Measurements from ENCODE around the gene TNK2.

Gene TNK2

DNA sequence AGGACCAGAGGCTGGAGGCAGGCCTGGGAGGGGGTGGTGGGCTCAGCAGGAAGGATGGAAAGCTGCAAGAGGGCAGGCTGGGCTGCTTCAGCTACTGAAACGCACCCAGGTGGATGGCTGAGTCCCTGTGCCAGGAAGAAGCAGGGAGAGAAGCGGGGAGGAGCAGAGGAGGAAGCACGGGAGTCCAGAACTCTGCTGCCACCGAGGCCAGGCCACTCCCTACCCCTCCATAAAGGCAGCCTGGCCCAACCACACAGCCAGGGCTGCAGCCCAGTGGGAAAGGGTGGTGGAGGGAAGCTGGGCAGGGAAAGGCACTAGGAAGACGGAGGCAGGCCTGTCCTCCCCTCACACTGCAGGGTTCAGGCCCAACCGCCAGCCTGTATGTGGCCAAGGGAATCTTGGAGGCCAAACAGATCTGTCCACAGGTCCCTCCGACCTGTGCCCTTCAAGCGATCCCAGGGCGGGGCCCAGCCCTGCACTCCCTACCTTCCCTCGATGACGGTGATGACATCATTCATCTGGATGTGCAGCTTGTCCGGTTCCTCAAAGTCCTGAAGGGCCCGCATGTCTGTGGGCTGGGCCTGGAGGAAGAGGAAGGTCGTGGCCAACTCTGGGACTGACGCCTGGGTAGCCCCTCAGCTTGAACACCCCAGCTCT is 30.5 kb downstream of the TNK2 start:
- TF ChIP-seq GATA3 (IDR thresholded peaks at IDR 0.05; ENCODE audit: low read depth, low read length) (no peak), GATA2 (IDR thresholded peaks at IDR 0.05; ENCODE audit: low read depth, low read length) (no peak)

DNA sequence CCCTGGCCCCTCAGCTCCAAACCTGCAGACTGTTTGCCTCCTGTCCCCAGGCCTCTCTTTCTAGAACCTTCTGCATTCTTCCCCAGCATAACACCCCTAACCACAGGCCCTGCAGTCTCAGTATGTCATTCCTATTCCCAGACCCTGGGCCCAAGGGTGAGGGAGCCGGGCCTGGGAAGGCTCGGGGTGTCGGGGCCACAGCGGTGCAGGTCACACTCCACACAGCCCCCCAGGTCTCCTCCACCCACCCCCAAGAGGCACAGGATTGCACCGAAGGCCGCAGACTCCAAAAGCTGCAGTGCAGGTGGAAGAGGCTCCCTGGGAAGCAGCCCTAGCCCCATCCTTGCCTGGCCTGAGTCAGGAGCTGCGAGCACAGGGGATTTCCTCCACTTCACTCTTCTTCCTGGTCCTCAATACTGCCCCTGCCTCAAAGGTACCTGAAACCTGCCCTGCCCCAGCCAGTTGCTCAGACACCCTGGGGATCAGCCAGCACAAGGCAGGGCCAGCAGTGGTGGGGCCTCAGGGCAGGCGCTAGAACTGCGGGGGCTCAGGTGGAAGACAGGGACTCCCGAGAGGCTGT is 31.1 kb downstream of the TNK2 start:
- TF ChIP-seq GATA2 (IDR thresholded peaks at IDR 0.05; ENCODE audit: low read depth, low read length) (no peak), GATA3 (IDR thresholded peaks at IDR 0.05; ENCODE audit: low read depth, low read length) (no peak)

DNA sequence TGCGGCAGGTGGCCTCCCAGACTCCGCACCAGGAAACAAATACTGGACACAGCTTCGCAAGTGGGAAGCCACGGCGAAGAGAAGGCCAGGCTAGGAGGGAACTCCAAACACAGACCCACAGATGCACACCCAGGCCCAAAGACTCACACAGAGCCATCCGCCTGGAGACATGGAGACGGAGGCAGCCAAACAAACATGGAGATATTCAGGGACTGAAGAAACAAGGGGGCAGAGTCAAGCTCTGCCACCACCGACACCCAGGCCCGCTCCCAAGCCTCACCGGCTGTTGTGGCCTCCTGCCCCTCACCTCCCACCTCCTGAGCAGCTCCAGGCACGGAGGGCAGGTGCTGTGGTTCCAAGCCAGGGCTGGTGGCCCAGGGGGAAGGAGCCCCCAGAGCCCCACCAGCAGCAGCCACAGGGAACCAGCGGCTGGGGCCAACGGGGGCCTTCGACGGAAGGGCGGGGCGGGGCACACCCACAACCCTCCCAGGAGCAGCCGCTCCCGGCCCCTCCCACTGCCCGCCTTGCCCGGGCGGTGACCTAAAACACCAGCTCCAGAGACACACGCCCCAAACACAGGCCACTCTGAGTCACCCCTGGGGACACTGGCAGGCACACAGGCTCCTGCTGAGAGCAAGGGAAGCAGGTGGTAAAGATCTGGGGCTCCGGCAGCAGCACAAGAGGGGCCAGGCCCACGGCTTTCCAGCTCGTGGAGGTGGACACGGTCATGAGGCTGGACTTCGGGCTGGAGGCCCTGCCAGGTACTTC is 31.9 kb downstream of the TNK2 start:
- TF ChIP-seq GATA3 (IDR thresholded peaks at IDR 0.05; ENCODE audit: low read depth, low read length) (no peak), GATA2 (IDR thresholded peaks at IDR 0.05; ENCODE audit: low read depth, low read length) (no peak)

DNA sequence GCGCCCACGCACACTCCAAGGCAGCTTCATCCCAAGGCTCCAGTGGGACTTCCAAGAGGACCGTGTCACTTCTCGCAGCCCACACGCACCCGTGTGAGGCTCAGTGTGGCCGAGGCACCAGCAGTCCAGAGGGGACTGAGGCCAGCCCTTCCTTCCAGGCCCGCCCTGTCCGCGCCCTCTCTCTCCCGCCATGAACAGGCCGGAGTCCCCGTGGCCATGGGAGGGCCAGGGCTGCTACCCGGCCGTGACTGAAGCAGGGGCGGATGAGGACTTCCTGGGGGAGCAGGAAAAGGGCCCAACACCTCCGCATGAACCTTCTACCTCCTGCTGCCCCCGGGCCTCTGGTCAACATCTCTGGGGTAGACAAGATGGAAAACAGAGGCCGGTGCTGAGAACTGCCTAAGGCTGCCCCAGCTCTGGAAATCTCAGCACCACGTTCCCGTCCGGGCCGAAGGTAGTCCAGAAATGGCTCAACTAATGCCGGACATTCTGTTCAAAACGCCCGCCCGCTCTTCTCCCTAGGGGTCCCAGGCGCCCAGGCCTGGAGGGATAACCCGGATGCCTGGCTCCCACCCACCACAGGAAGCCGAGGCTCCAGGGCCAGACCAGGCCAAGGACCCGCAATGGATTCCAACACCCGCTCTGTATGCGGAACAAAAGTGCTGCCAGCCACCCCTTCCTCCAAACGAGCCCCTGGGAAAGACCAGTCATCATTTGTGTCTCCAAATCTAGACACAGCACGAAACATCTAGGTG is 32.7 kb downstream of the TNK2 start:
- TF ChIP-seq GATA3 (IDR thresholded peaks at IDR 0.05; ENCODE audit: low read depth, low read length) (no peak), GATA2 (IDR thresholded peaks at IDR 0.05; ENCODE audit: low read depth, low read length) (no peak)

DNA sequence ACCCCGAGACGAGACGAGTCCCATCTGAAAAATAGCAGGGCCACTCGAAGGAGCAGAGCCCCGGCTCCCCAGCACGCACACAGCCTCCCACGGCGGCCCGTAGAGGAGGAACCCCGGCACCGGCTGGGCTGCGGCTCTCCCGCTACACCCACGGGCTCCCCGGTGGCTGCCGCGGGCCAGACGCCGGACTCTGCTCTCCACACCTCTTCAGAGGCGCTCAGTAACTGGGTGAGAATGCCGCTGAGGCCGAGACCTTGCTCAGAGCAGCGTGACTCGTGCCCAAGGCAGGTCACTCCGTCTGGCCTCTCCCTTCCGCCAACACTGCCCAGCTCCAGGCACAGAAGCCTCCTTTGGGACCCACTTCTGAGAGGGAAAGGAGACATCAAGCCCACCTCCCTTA is 34.4 kb downstream of the TNK2 start:
- TF ChIP-seq GATA3 (IDR thresholded peaks at IDR 0.05; ENCODE audit: low read depth, low read length) = no peak
- TF ChIP-seq GATA2 (IDR thresholded peaks at IDR 0.05; ENCODE audit: low read depth, low read length) = no peak

DNA sequence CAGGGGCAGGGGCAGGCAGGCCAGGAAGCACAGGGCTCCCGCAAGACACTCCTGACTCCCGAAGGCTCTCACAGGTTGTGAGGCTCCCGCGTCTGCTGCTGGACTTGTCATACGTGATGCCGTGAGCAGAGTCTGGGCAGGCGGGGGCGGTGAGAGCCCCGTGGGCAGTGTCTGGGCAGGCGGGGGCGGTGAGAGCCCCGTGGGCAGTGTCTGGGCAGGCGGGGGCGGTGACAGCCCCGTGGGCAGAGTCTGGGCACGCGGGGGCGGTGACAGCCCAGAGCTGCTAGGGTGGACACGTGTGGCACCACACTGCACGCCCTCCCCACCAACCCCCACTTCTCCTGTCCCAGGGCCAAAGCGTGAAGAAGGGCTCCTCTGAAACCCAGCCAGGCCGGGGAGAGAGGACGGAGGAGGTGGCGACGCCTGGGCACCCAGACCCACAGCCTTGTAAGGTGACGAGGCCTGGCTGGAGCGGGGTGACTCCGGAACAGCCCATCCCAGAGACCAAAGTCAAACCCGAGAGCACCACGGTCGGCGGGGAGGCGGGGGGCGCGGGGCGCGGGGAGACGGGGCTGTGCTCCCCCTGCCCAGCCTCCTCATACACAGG is 35.0 kb downstream of the TNK2 start:
- no peak for TF ChIP-seq GATA3 (IDR thresholded peaks at IDR 0.05; ENCODE audit: low read depth, low read length)
- no peak for TF ChIP-seq GATA2 (IDR thresholded peaks at IDR 0.05; ENCODE audit: low read depth, low read length)

DNA sequence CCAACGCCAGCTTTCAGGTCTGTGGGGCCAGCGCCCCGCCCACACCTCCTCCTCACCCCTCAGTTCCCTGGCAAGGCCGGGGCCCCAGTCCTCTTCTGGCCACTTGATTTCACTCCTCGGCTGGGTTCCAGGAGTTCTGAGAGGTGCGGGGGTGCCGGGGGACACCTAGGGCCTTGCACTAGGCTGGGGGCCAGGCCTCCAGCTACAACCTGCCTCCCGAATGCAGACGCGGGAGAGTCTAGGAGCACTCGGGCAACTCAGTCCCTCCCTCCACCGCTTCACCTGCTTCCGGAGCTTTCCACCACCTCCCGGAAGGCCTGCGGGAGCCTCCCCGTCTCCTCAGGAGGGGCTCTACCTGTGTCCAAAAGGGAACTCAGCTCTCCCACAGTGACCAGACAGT is 35.6 kb downstream of the TNK2 start:
- TF ChIP-seq GATA3 (IDR thresholded peaks at IDR 0.05; ENCODE audit: low read depth, low read length) = no peak

DNA sequence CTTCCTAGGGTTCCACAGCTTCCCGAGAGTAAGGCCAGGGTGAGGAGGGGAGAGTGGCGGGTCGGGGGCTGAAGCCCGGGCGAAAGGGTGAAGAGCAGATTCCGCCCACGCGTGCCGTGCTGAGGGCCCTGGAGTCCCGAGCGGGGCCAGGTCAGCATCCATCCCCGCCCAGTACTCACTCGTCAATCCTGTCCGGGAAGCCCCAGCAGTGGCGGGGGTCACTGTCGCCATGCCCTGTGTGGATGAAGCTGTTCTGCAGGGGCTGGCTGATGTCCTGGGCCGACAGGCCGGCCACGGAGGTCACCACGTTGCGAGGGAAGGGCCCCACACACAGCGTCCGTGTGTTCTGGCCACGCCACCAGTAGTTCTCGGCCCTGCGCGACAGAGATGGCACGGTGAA is 36.3 kb downstream of the TNK2 start:
- TF ChIP-seq GATA3 (IDR thresholded peaks at IDR 0.05; ENCODE audit: low read depth, low read length) = no peak
- no peak for TF ChIP-seq GATA2 (IDR thresholded peaks at IDR 0.05; ENCODE audit: low read depth, low read length)

DNA sequence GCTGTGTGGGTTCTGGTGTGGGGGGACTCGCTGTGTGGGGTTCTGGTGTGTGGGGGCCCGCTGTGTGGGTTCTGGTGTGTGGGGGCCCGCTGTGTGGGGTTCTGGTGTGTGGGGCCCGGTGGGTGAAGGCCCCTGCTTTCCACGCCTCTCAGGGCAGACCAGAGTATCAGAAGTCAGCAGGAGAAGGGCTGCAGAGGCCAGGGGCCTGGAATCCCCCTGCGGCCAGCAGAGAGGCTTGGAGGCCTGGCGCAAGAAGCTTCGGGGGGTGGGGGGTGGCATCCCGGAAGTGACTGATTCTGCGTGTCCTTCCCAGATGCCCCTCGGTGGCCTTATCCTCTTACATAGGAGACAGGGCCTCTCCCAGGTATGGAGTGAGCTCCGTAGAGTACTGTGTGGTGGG is 37.4 kb downstream of the TNK2 start:
- TF ChIP-seq GATA2 (IDR thresholded peaks at IDR 0.05; ENCODE audit: low read depth, low read length) = no peak
- no peak for TF ChIP-seq GATA3 (IDR thresholded peaks at IDR 0.05; ENCODE audit: low read depth, low read length)

DNA sequence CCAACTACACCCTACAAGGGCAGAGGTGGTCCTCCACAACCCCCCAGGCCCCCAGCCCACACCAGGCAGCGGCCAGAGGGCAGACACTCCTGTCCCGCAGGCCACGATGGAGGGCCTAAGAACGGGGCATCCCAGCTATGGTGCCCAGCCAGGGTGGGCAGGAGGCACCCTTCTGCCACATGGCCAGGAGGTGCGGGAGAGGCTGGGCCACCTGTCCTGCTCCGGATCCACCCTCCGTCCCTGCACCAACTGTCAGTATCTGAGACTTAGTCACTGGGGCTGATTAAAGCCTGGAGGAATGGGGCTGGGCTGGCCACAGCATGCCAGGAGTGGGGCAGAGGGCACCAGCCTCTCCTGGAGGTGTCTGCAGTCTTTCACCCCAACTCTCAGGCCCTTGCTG is 37.9 kb downstream of the TNK2 start:
- TF ChIP-seq GATA2 (IDR thresholded peaks at IDR 0.05; ENCODE audit: low read depth, low read length) = no peak
- no peak for TF ChIP-seq GATA3 (IDR thresholded peaks at IDR 0.05; ENCODE audit: low read depth, low read length)

DNA sequence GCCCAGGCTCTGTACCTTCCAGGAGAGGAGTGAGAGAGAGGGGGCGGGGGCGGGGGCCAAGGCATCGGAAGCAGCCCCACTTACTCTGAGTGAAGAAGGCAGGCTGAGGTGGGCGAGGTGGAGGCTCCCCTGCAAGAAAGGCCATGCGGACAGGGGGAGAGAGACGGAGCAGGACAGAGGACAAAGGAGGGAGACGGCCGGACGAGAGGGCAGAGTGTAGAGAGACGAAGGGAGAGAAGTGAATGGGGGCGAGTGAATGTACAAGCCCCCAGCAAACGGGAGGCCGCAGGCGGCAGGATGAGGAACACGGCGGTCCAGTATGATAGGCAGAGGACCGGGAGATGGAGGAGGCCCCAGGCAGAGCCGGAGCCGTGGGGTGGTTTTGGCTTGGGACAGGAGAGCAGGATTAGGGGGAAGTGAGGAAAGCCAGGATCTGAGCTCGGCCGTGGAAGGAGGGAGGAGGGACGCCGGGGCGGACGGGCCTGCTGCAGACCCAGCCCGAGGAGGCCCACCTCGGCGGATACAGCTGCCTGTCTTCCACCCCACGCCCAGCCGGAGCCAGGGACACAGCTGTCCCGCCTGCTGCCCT is 38.8 kb downstream of the TNK2 start:
- TF ChIP-seq GATA2 (IDR thresholded peaks at IDR 0.05; ENCODE audit: low read depth, low read length) (no peak), GATA3 (IDR thresholded peaks at IDR 0.05; ENCODE audit: low read depth, low read length) (no peak)

DNA sequence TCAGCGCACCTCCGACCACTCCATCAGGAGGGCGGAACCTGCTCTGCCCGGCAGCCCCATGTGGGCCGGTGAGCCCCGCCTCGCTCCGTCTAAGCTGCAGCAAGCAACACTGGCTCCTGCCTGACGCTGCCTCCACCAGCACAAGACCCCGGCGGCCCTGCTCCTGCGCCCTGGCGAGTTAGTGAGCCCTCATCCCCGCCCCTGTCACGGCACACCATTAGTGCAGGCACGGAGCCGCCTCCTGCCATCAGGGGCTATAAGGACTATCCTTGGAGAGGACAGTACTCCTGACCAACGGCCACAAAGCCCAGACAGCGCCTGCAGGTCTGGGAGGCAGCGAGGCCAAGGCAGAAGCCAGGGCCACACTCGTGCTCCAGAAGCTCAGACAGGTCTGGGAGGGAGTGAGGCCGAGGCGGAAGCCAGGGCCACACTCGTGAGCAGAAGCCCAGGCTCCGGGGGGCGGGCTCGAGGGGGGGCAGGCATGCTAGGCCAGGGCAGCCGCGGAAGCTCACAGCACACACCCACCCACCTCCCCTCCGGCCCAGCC is 39.4 kb downstream of the TNK2 start:
- no peak for TF ChIP-seq GATA2 (IDR thresholded peaks at IDR 0.05; ENCODE audit: low read depth, low read length)
- no peak for TF ChIP-seq GATA3 (IDR thresholded peaks at IDR 0.05; ENCODE audit: low read depth, low read length)

DNA sequence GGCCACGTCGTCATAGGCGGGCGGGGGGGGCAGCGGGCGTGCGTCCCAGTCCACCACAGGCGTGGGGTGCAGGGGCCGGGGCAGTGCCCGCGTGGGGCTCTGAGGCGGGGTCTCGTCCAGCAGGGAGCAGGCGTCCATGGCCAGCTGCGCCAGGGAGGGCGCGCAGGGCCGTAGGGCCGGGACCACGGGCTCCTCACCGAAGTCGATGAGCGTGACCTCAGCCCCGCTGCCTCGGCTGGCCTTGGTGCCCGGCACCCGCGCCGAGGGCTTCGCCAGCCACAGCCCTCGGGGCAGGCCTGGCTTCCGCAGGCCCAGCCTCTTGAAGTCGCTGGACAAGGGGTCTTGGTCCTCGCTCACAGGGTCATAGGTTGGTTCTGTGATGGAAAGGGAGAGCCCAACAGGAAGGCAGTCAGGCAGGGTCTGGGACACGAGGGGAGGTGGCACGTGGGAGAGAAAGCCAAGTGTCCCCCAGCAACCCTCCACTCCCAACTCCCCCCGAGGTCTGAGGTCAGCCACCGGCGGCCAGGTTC is 40.0 kb downstream of the TNK2 start:
- no peak for TF ChIP-seq GATA3 (IDR thresholded peaks at IDR 0.05; ENCODE audit: low read depth, low read length)
- TF ChIP-seq GATA2 (IDR thresholded peaks at IDR 0.05; ENCODE audit: low read depth, low read length) = no peak
